ENCODE data around the gene TMEM150C. TPM values are rescaled to one million over a fixed set of nuclear protein-coding genes. Genes with fewer than 3 reads are reported as not detected.

Gene TMEM150C
- total RNA-seq, 1 donor: 3.3 TPM

- Histone ChIP-seq H3K27ac (ENCODE audit: low read depth, low read length) (no peak overlapping the region), H3K9me3 (ENCODE audit: low read depth, low read length) (no peaks in the 10 kb centered on the region), H4K20me1 (ENCODE audit: insufficient read depth, low read length) (no peaks in the 10 kb centered on the region), H3K27me3 (ENCODE audit: insufficient read depth, low read length) (no peaks in the 10 kb centered on the region), H3K4me3 (ENCODE audit: insufficient read depth, low read length) (no peak overlapping the region), H2AFZ (ENCODE audit: low read length) (no peak overlapping the region), H3K4me1 (ENCODE audit: insufficient read depth, low read length) (no peaks in the 10 kb centered on the region), H3K36me3 (ENCODE audit: insufficient read depth, low read length) (no peaks in the 10 kb centered on the region), H3K4me2 (ENCODE audit: insufficient read depth, low read length) (no peak overlapping the region), H3K79me2 (ENCODE audit: insufficient read depth, low read length) (no peaks in the 10 kb centered on the region)
- no peak for TF ChIP-seq CTCF (IDR thresholded peaks at IDR 0.05; ENCODE audit: extremely low read depth, low read depth, low read length)
- no peak for DNase-seq (ENCODE audit: insufficient read length, low spot score, missing footprints)
Observed at GRCh38 chr4:82577451-82577850, 15.7 kb upstream of the TMEM150C start.

GRCh38 chr4:82569727-82570126 lies 7.9 kb upstream of the TMEM150C start:
- Histone ChIP-seq H3K4me3 (ENCODE audit: insufficient read depth, low read length) (no peak overlapping the region), H3K79me2 (ENCODE audit: insufficient read depth, low read length) (no peaks in the 10 kb centered on the region), H4K20me1 (ENCODE audit: insufficient read depth, low read length) (no peaks in the 10 kb centered on the region), H3K27me3 (ENCODE audit: insufficient read depth, low read length) (peaks cover 5% of the 10 kb centered on the region), H2AFZ (ENCODE audit: low read length) (no peak overlapping the region), H3K4me1 (ENCODE audit: insufficient read depth, low read length) (no peaks in the 10 kb centered on the region), H3K27ac (ENCODE audit: low read depth, low read length) (no peak overlapping the region), H3K36me3 (ENCODE audit: insufficient read depth, low read length) (no peaks in the 10 kb centered on the region), H3K4me2 (ENCODE audit: insufficient read depth, low read length) (no peak overlapping the region), H3K9me3 (ENCODE audit: low read depth, low read length) (no peaks in the 10 kb centered on the region)
- DNase-seq (ENCODE audit: insufficient read length, low spot score, missing footprints): no peak
- TF ChIP-seq CTCF (IDR thresholded peaks at IDR 0.05; ENCODE audit: extremely low read depth, low read depth, low read length): no peak

GRCh38 chr4:82569076-82569475 lies 7.3 kb upstream of the TMEM150C start:
- no peak for TF ChIP-seq CTCF (IDR thresholded peaks at IDR 0.05; ENCODE audit: extremely low read depth, low read depth, low read length)
- no peak overlapping the region for H3K4me3 ChIP-seq (ENCODE audit: insufficient read depth, low read length)
- no peak for DNase-seq (ENCODE audit: insufficient read length, low spot score, missing footprints)

GRCh38 chr4:82567444-82567843 lies 5.7 kb upstream of the TMEM150C start:
- Histone ChIP-seq H3K27me3 (ENCODE audit: insufficient read depth, low read length) (peaks cover 8% of the 10 kb centered on the region), H2AFZ (ENCODE audit: low read length) (no peak overlapping the region), H3K4me3 (ENCODE audit: insufficient read depth, low read length) (no peak overlapping the region), H4K20me1 (ENCODE audit: insufficient read depth, low read length) (no peaks in the 10 kb centered on the region), H3K4me2 (ENCODE audit: insufficient read depth, low read length) (no peak overlapping the region), H3K36me3 (ENCODE audit: insufficient read depth, low read length) (no peaks in the 10 kb centered on the region), H3K9me3 (ENCODE audit: low read depth, low read length) (no peaks in the 10 kb centered on the region), H3K27ac (ENCODE audit: low read depth, low read length) (no peak overlapping the region), H3K79me2 (ENCODE audit: insufficient read depth, low read length) (no peaks in the 10 kb centered on the region), H3K4me1 (ENCODE audit: insufficient read depth, low read length) (peaks cover under 1% of the 10 kb centered on the region)
- no peak for DNase-seq (ENCODE audit: insufficient read length, low spot score, missing footprints)
- TF ChIP-seq CTCF (IDR thresholded peaks at IDR 0.05; ENCODE audit: extremely low read depth, low read depth, low read length): no peak

More at GRCh38 chr4:82569076-82569475, 7.3 kb upstream of the TMEM150C start:
- H3K4me2 ChIP-seq (ENCODE audit: insufficient read depth, low read length): no peak overlapping the region
- H3K4me1 ChIP-seq (ENCODE audit: insufficient read depth, low read length): no peaks in the 10 kb centered on the region
- no peaks in the 10 kb centered on the region for H3K36me3 ChIP-seq (ENCODE audit: insufficient read depth, low read length)
- no peaks in the 10 kb centered on the region for H3K9me3 ChIP-seq (ENCODE audit: low read depth, low read length)
- H3K27me3 ChIP-seq (ENCODE audit: insufficient read depth, low read length): peaks cover 5% of the 10 kb centered on the region
- no peaks in the 10 kb centered on the region for H4K20me1 ChIP-seq (ENCODE audit: insufficient read depth, low read length)
- H3K27ac ChIP-seq (ENCODE audit: low read depth, low read length): no peak overlapping the region
- no peaks in the 10 kb centered on the region for H3K79me2 ChIP-seq (ENCODE audit: insufficient read depth, low read length)
- no peak overlapping the region for H2AFZ ChIP-seq (ENCODE audit: low read length)

Measured in osteoblast (primary cell).